SK-N-SH treated with all-trans-retinoic acid at 6 μM for 48 hours (cell line): Measurements from ENCODE around the gene AUNIP.

Experiments used
- ATAC-seq: fragments of 200-7000 bp; cut with Tn5 transposase; 3 replicates; pipeline ENCODE4 v1.9.1; 2020; ENCODE audit warnings: mild to moderate bottlenecking, moderate library complexity
- ARNTL ChIP-seq: fragments of 450-650 bp; formaldehyde crosslinking; IDR thresholded peaks from 2 replicates; pipeline ENCODE4 v1.5.0; 2020; ENCODE audit warnings: low read depth, mild to moderate bottlenecking, moderate library complexity, borderline replicate concordance
- BACH2 ChIP-seq: fragments of 250-450 bp; sonication (Bioruptor Pico); IDR thresholded peaks from 2 replicates; pipeline ENCODE4 v1.9.0; 2021; ENCODE audit warnings: mild to moderate bottlenecking, borderline replicate concordance
- CREB5 ChIP-seq: fragments of 250-450 bp; sonication (Bioruptor Pico); IDR thresholded peaks from 2 replicates; pipeline ENCODE4 v1.5.1; 2020; ENCODE audit warnings: low read depth, mild to moderate bottlenecking, moderate library complexity
- CSDC2 ChIP-seq: fragments of 250-450 bp; sonication (Bioruptor Pico); IDR thresholded peaks from 2 replicates; pipeline ENCODE4 v1.5.0; 2020; ENCODE audit warnings: mild to moderate bottlenecking, moderate library complexity
- CSRNP3 ChIP-seq: fragments of 250-450 bp; sonication (Bioruptor Pico); IDR thresholded peaks from 2 replicates; pipeline ENCODE4 v1.5.1; 2021; ENCODE audit warnings: mild to moderate bottlenecking, moderate library complexity
- ESRRG ChIP-seq: fragments of 250-450 bp; sonication (Bioruptor Pico); IDR thresholded peaks from 2 replicates; pipeline ENCODE4 v1.6.1; 2021; ENCODE audit warnings: mild to moderate bottlenecking
- GLIS3 ChIP-seq: fragments of 250-450 bp; sonication (Bioruptor Pico); IDR thresholded peaks from 2 replicates; pipeline ENCODE4 v1.5.0; 2020; ENCODE audit warnings: mild to moderate bottlenecking, moderate library complexity
- ISL1 ChIP-seq: fragments of 250-450 bp; sonication (Bioruptor Pico); IDR thresholded peaks from 2 replicates; pipeline ENCODE4 v2.1.2; 2022; ENCODE audit warnings: mild to moderate bottlenecking, moderate library complexity
- OSR1 ChIP-seq: fragments of 250-450 bp; sonication (Bioruptor Pico); IDR thresholded peaks from 2 replicates; pipeline ENCODE4 v1.8.0; 2022; ENCODE audit warnings: moderate library complexity, mild to moderate bottlenecking, inconsistent platforms
- PATZ1 ChIP-seq: fragments of 250-450 bp; sonication (Bioruptor Pico); IDR thresholded peaks from 2 replicates; pipeline ENCODE4 v1.8.0; 2020; ENCODE audit warnings: mild to moderate bottlenecking, moderate library complexity, borderline replicate concordance
- POU6F1 ChIP-seq: fragments of 250-450 bp; sonication (Bioruptor Pico); IDR thresholded peaks from 2 replicates; pipeline ENCODE4 v1.8.0; 2021; ENCODE audit warnings: low read depth, mild to moderate bottlenecking, moderate library complexity, borderline replicate concordance
- PPARA ChIP-seq: fragments of 250-450 bp; sonication (Bioruptor Pico); IDR thresholded peaks from 2 replicates; pipeline ENCODE4 v1.5.0; 2020; ENCODE audit warnings: mild to moderate bottlenecking, borderline replicate concordance
- RARB ChIP-seq: fragments of 250-450 bp; sonication (Bioruptor Pico); IDR thresholded peaks from 2 replicates; pipeline ENCODE4 v1.8.0; 2021; ENCODE audit warnings: mild to moderate bottlenecking, moderate library complexity
- SNAI2 ChIP-seq: fragments of 250-450 bp; sonication (Bioruptor Pico); IDR thresholded peaks from 2 replicates; pipeline ENCODE4 v1.5.0; 2020; ENCODE audit warnings: mild to moderate bottlenecking, moderate library complexity
- TCF4 ChIP-seq: fragments of 250-450 bp; sonication (Bioruptor Pico); IDR thresholded peaks from 2 replicates; pipeline ENCODE4 v1.8.0; 2021; ENCODE audit warnings: mild to moderate bottlenecking, moderate library complexity, borderline replicate concordance
- TSHZ2 ChIP-seq: fragments of 250-450 bp; sonication (Bioruptor Pico); IDR thresholded peaks from 2 replicates; pipeline ENCODE4 v1.5.0; 2020; ENCODE audit warnings: mild to moderate bottlenecking, moderate library complexity
- ZC3H10 ChIP-seq: fragments of 250-450 bp; sonication (Bioruptor Pico); IDR thresholded peaks from 2 replicates; pipeline ENCODE4 v1.5.1; 2021; ENCODE audit warnings: mild to moderate bottlenecking, moderate library complexity
- ZFP3 ChIP-seq: fragments of 250-450 bp; sonication (Bioruptor Pico); IDR thresholded peaks from 2 replicates; pipeline ENCODE4 v1.5.0; 2020; ENCODE audit warnings: mild to moderate bottlenecking, moderate library complexity
- ZFP30 ChIP-seq: fragments of 450-650 bp; formaldehyde crosslinking; IDR thresholded peaks from 2 replicates; pipeline ENCODE4 v1.5.0; 2022; ENCODE audit warnings: mild to moderate bottlenecking, moderate library complexity
- ZNF565 ChIP-seq: fragments of 450-650 bp; formaldehyde crosslinking; conservative IDR thresholded peaks from 2 replicates; pipeline ENCODE4 v1.5.0; 2020; ENCODE audit warnings: low read depth, mild to moderate bottlenecking, moderate library complexity
- ZNF70 ChIP-seq: fragments of 450-650 bp; formaldehyde crosslinking; IDR thresholded peaks from 2 replicates; pipeline ENCODE4 v1.5.0; 2020; ENCODE audit warnings: mild to moderate bottlenecking, moderate library complexity
- ZNF8 ChIP-seq: fragments of 450-650 bp; formaldehyde crosslinking; IDR thresholded peaks from 2 replicates; pipeline ENCODE4 v1.5.0; 2020; ENCODE audit warnings: mild to moderate bottlenecking, moderate library complexity

Gene AUNIP

GRCh38 chr1:25872713-25873112, 13.5 kb upstream of the AUNIP start:
- no peak for TF ChIP-seq OSR1 (CRISPR knock-in tag)
- no peak for TF ChIP-seq TCF4 (CRISPR knock-in tag)
- TF ChIP-seq PATZ1, result no peak
- TF ChIP-seq CREB5 (CRISPR knock-in tag), result no peak
- TF ChIP-seq CSRNP3 (CRISPR knock-in tag), result no peak
- TF ChIP-seq ZC3H10 (CRISPR knock-in tag), result no peak
- TF ChIP-seq ZNF565 (CRISPR knock-in tag), result no peak
- no peak for TF ChIP-seq PPARA (CRISPR knock-in tag)
- TF ChIP-seq ISL1 (CRISPR knock-in tag), result no peak
- TF ChIP-seq ESRRG (CRISPR knock-in tag), result no peak
- no peak for TF ChIP-seq SNAI2 (CRISPR knock-in tag)
- TF ChIP-seq GLIS3 (CRISPR knock-in tag), result no peak
- TF ChIP-seq, all 23 proteins: peak for 0
- ATAC-seq, result no peak

- no peak for TF ChIP-seq OSR1 (CRISPR knock-in tag)
- ATAC-seq, result no peak
Measured at GRCh38 chr1:25871704-25872494, 12.6 kb upstream of the AUNIP start.

- ATAC-seq, result no peak
- no peak for TF ChIP-seq SNAI2 (CRISPR knock-in tag)
- TF ChIP-seq POU6F1 (CRISPR knock-in tag), result no peak
- no peak for TF ChIP-seq PATZ1
- TF ChIP-seq ZNF8 (CRISPR knock-in tag), result no peak
- TF ChIP-seq PPARA (CRISPR knock-in tag), result no peak
- TF ChIP-seq OSR1 (CRISPR knock-in tag), result no peak
- TF ChIP-seq TSHZ2 (CRISPR knock-in tag), result no peak
- no peak for TF ChIP-seq BACH2 (CRISPR knock-in tag)
- TF ChIP-seq CSDC2, result no peak
- TF ChIP-seq GLIS3 (CRISPR knock-in tag), result no peak
- no peak for TF ChIP-seq RARB (CRISPR knock-in tag)
- TF ChIP-seq ZFP3 (CRISPR knock-in tag), result no peak
- TF ChIP-seq ZFP30, result no peak
- no peak for TF ChIP-seq CSRNP3 (CRISPR knock-in tag)
- no peak for TF ChIP-seq ISL1 (CRISPR knock-in tag)
- no peak for TF ChIP-seq ARNTL
- no peak for TF ChIP-seq ZNF70 (CRISPR knock-in tag)
- TF ChIP-seq ZC3H10 (CRISPR knock-in tag), result no peak
- no peak for TF ChIP-seq ESRRG (CRISPR knock-in tag)
- TF ChIP-seq TCF4 (CRISPR knock-in tag), result no peak
- TF ChIP-seq, all 23 proteins: peak for 0
Measured at GRCh38 chr1:25871086-25871703, 11.9 kb upstream of the AUNIP start.
